SU-DHL-6 (cell line): ENCODE data around the gene PLSCR5.

ENCODE experiments used
- EZH2phosphoT487 ChIP-seq: fragments of 200-600 bp; sonication (generic), shearing (Covaris generic); conservative IDR thresholded peaks from 2 replicates; pipeline ENCODE4 v1.6.1; 2018; ENCODE audit warnings: mild to moderate bottlenecking, antibody characterized with exemption, low read length, moderate library complexity, mixed read lengths
- TF ChIP-seq, protein P1 (sequence below): fragments of 200-600 bp; sonication (generic); IDR thresholded peaks from one replicate; pipeline ENCODE4 v1.5.1; 2017; ENCODE audit warnings: antibody characterized with exemption, mild to moderate bottlenecking, low read length, moderate library complexity; ENCODE audit not compliant: insufficient read depth, poor library complexity, severe bottlenecking

DNA sequence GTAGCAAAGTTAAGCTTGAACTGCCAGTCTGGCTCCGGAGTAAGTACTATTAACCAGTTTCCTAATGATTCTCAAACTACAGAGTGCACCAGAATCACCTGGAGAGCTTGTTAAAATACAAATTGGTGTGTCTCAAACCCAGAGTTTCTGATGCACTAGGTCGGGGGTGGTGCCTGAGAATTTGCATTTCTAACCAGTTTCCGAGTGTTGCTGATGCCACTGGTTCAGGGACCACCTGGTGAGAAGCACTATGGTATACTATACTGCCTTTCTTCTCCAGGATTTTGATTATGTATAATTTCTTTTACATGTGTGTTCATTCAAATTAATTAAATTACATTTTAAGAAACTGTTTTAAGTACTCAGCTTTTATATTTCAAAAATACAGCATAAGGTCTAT is 48.8 kb upstream of the PLSCR5 start:
- TF ChIP-seq, protein P1, sequence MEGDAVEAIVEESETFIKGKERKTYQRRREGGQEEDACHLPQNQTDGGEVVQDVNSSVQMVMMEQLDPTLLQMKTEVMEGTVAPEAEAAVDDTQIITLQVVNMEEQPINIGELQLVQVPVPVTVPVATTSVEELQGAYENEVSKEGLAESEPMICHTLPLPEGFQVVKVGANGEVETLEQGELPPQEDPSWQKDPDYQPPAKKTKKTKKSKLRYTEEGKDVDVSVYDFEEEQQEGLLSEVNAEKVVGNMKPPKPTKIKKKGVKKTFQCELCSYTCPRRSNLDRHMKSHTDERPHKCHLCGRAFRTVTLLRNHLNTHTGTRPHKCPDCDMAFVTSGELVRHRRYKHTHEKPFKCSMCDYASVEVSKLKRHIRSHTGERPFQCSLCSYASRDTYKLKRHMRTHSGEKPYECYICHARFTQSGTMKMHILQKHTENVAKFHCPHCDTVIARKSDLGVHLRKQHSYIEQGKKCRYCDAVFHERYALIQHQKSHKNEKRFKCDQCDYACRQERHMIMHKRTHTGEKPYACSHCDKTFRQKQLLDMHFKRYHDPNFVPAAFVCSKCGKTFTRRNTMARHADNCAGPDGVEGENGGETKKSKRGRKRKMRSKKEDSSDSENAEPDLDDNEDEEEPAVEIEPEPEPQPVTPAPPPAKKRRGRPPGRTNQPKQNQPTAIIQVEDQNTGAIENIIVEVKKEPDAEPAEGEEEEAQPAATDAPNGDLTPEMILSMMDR, result no peak
- TF ChIP-seq EZH2phosphoT487, result no peak
